ENCODE measurements around the gene TRIM9. TPM values are rescaled to one million over a fixed set of nuclear protein-coding genes. Genes with fewer than 3 reads are reported as not detected.

The TRIM9 gene
- total RNA-seq = 0.59 and 1.1 TPM in 2 replicates

- H3K27me3 ChIP-seq (ENCODE audit: insufficient read depth, low read length) = peaks cover 61% of the 10 kb centered on the region
- no peaks in the 10 kb centered on the region for H3K79me2 ChIP-seq (ENCODE audit: insufficient read depth, low read length)
- H3K9me3 ChIP-seq (ENCODE audit: low read depth, low read length) = no peaks in the 10 kb centered on the region
- peaks cover 10% of the 10 kb centered on the region for H3K4me1 ChIP-seq (ENCODE audit: insufficient read depth, low read length)
- TF ChIP-seq, protein P1, sequence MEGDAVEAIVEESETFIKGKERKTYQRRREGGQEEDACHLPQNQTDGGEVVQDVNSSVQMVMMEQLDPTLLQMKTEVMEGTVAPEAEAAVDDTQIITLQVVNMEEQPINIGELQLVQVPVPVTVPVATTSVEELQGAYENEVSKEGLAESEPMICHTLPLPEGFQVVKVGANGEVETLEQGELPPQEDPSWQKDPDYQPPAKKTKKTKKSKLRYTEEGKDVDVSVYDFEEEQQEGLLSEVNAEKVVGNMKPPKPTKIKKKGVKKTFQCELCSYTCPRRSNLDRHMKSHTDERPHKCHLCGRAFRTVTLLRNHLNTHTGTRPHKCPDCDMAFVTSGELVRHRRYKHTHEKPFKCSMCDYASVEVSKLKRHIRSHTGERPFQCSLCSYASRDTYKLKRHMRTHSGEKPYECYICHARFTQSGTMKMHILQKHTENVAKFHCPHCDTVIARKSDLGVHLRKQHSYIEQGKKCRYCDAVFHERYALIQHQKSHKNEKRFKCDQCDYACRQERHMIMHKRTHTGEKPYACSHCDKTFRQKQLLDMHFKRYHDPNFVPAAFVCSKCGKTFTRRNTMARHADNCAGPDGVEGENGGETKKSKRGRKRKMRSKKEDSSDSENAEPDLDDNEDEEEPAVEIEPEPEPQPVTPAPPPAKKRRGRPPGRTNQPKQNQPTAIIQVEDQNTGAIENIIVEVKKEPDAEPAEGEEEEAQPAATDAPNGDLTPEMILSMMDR (IDR thresholded peaks at IDR 0.05; ENCODE audit: extremely low read depth, low read depth, low read length) = no peak
- H3K4me2 ChIP-seq (ENCODE audit: insufficient read depth, low read length) = peak within 1 kb of the TSS; percentile 86
- no peaks in the 10 kb centered on the region for H3K36me3 ChIP-seq (ENCODE audit: insufficient read depth, low read length)
- H4K20me1 ChIP-seq (ENCODE audit: insufficient read depth, low read length) = no peaks in the 10 kb centered on the region
- DNase-seq (ENCODE audit: insufficient read length, low spot score, missing footprints) = peak; percentile 96
- H2AFZ ChIP-seq (ENCODE audit: low read length) = peak within 1 kb of the TSS; percentile 90
- peak within 1 kb of the TSS; percentile 72 for H3K4me3 ChIP-seq (ENCODE audit: insufficient read depth, low read length)
- H3K27ac ChIP-seq (ENCODE audit: low read depth, low read length) = no peak within 1 kb of the TSS
These were observed at the start of gene TRIM9 for GRCh38 chr14:51094901-51095853. Gene TRIM9 (minus strand): TSS chr14:51095105. CDS start chr14:51094939, 166 bp downstream.

DNA sequence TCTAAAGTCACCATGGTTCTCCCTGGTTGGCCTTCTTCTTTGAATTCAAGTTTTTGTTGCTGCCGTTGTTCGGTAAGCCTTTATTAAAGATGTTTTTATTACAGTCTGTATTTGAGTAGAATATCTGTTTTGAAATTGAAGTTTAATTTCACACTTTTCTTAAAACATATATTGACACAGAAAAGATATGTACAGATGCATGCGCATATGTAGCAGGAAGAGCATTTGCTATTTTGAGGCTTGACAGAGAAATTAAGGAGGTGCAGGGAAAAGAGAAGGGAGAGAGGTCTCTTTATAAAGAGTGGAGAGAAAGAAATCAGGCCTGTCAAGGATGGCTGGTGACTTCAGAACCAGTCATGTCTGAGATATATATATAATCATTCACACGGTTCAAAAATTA is 46.0 kb upstream of the TRIM9 start:
- H3K36me3 ChIP-seq (ENCODE audit: insufficient read depth, low read length) = no peaks in the 10 kb centered on the region
- H3K4me3 ChIP-seq (ENCODE audit: insufficient read depth, low read length) = no peak overlapping the region
- peaks cover 3% of the 10 kb centered on the region for H3K27me3 ChIP-seq (ENCODE audit: insufficient read depth, low read length)
- no peak for DNase-seq (ENCODE audit: insufficient read length, low spot score, missing footprints)
- no peaks in the 10 kb centered on the region for H3K79me2 ChIP-seq (ENCODE audit: insufficient read depth, low read length)
- H4K20me1 ChIP-seq (ENCODE audit: insufficient read depth, low read length) = no peaks in the 10 kb centered on the region
- H3K4me1 ChIP-seq (ENCODE audit: insufficient read depth, low read length) = no peaks in the 10 kb centered on the region
- no peak overlapping the region for H3K27ac ChIP-seq (ENCODE audit: low read depth, low read length)
- no peak overlapping the region for H3K4me2 ChIP-seq (ENCODE audit: insufficient read depth, low read length)
- no peak overlapping the region for H2AFZ ChIP-seq (ENCODE audit: low read length)
- TF ChIP-seq, protein P1 (IDR thresholded peaks at IDR 0.05; ENCODE audit: extremely low read depth, low read depth, low read length) = no peak
- H3K9me3 ChIP-seq (ENCODE audit: low read depth, low read length) = no peaks in the 10 kb centered on the region

DNA sequence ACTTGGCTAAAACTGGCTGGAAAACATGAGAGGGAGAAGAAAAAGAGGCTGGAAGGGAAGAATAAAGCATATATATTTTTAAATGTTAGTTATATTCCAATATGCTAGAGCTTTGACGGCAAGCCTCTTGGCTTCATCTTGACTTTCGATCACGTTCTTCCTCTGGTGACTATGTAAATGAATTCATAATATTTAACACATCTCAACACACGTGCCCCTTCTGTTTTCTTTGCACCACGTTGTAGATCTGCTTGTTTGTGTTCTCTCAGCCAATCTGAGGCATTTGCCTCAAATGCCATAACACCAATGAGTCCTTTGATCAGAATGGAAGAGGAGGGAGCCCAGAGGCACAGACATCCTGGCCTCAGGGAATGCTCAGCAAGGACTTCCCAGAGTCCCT is 45.4 kb upstream of the TRIM9 start:
- H3K27me3 ChIP-seq (ENCODE audit: insufficient read depth, low read length) = peaks cover 3% of the 10 kb centered on the region
- no peak overlapping the region for H3K4me3 ChIP-seq (ENCODE audit: insufficient read depth, low read length)
- H3K9me3 ChIP-seq (ENCODE audit: low read depth, low read length) = no peaks in the 10 kb centered on the region
- no peaks in the 10 kb centered on the region for H3K79me2 ChIP-seq (ENCODE audit: insufficient read depth, low read length)
- H2AFZ ChIP-seq (ENCODE audit: low read length) = no peak overlapping the region
- H3K4me1 ChIP-seq (ENCODE audit: insufficient read depth, low read length) = no peaks in the 10 kb centered on the region
- TF ChIP-seq, protein P1 (IDR thresholded peaks at IDR 0.05; ENCODE audit: extremely low read depth, low read depth, low read length) = no peak
- no peak overlapping the region for H3K27ac ChIP-seq (ENCODE audit: low read depth, low read length)
- no peak for DNase-seq (ENCODE audit: insufficient read length, low spot score, missing footprints)
- H3K4me2 ChIP-seq (ENCODE audit: insufficient read depth, low read length) = no peak overlapping the region
- H4K20me1 ChIP-seq (ENCODE audit: insufficient read depth, low read length) = no peaks in the 10 kb centered on the region
- H3K36me3 ChIP-seq (ENCODE audit: insufficient read depth, low read length) = no peaks in the 10 kb centered on the region

DNA sequence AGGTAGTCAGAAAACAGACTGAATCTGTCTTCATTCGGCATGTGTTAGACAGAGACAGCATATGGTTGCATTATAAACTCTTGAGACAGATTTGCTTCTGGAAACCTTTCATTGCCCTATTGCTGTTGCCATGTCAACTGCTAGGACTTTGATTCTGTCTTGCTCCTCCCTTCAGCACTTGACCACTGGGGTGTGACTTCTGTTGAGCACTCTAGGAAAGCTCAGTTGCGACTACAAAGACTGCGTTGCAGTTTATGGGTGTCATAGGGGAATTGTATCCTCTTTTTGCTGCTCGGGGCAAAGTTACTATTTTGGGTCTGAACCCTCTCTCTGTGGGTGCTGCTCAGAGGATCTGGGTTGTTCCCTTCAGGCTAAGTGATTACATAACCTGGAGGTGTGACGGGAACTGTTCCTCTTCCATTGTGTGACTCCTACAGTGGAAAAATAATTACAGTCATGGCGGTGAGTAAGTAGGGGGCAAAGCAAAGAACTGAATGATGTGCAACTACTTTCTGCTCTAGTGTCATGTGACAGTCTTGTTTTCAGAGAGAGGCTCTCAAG is 44.3 kb upstream of the TRIM9 start:
- Histone ChIP-seq H3K4me2 (ENCODE audit: insufficient read depth, low read length) (no peak overlapping the region), H3K27ac (ENCODE audit: low read depth, low read length) (no peak overlapping the region), H3K36me3 (ENCODE audit: insufficient read depth, low read length) (no peaks in the 10 kb centered on the region), H4K20me1 (ENCODE audit: insufficient read depth, low read length) (no peaks in the 10 kb centered on the region), H3K9me3 (ENCODE audit: low read depth, low read length) (no peaks in the 10 kb centered on the region), H3K79me2 (ENCODE audit: insufficient read depth, low read length) (no peaks in the 10 kb centered on the region), H3K27me3 (ENCODE audit: insufficient read depth, low read length) (peaks cover 3% of the 10 kb centered on the region), H3K4me1 (ENCODE audit: insufficient read depth, low read length) (no peaks in the 10 kb centered on the region), H2AFZ (ENCODE audit: low read length) (no peak overlapping the region), H3K4me3 (ENCODE audit: insufficient read depth, low read length) (no peak overlapping the region)
- no peak for DNase-seq (ENCODE audit: insufficient read length, low spot score, missing footprints)
- TF ChIP-seq, protein P1 (IDR thresholded peaks at IDR 0.05; ENCODE audit: extremely low read depth, low read depth, low read length) = no peak

Data from osteoblast (primary cell).